ENCODE measurements around the gene ABCA1. TPM values are rescaled to one million over a fixed set of nuclear protein-coding genes. Genes with fewer than 3 reads are reported as not detected.
"Not testable (repeated sequence)": the region's sequence is repeated elsewhere in the genome, so short reads cannot be mapped to it uniquely, and the experiment has no call there.

Gene ABCA1
- total RNA-seq, 1 donor, result 43.4 TPM

DNA sequence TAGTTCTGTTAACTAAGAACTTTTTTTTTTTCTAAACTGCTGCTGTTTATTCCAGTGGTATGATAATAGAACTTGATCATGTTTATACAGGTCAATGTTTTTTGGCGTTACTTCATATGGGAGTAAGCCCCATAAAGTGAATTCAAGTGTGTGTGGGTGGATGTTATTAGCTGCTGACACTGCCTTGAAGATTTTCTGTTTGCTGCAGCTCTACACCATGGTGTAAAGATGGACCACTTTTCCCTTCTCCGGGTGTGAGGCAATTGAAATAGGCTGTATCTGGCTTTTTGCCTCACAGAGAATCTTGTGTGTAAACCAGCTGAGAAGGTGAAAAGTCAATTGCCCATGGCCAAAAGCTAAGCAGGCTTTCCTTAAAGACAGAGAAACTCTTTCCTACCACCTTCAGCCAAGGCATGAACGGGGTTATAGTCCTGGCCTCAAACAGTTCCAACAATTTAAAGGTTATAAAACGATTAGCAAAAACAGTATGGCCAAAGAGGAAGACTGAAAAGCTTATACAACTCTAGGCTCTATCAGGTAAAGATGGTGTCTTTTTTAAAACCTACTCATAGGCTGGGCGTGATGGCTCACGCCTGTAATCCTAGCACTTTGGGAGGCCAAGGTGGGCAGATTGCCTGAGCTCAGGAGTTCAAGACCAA lies 33.9 kb upstream of the ABCA1 start:
- H3K4me1 ChIP-seq (ENCODE audit: insufficient read depth, low read length), result peaks cover 23% of the 10 kb centered on the region
- H3K4me3 ChIP-seq (ENCODE audit: low read length), result no peak overlapping the region
- H3K27me3 ChIP-seq (ENCODE audit: insufficient read depth, low read length), result no peaks in the 10 kb centered on the region
- H3K9me3 ChIP-seq (ENCODE audit: low read depth, low read length), result no peaks in the 10 kb centered on the region

- peaks cover 23% of the 10 kb centered on the region for H3K4me1 ChIP-seq (ENCODE audit: insufficient read depth, low read length)
- H3K27me3 ChIP-seq (ENCODE audit: insufficient read depth, low read length), result no peaks in the 10 kb centered on the region
- no peak overlapping the region for H3K4me3 ChIP-seq (ENCODE audit: low read length)
- H3K9me3 ChIP-seq (ENCODE audit: low read depth, low read length), result no peaks in the 10 kb centered on the region
Observed at GRCh38 chr9:104961238-104961637, 33.3 kb upstream of the ABCA1 start.

GRCh38 chr9:104960662-104961061 lies 32.7 kb upstream of the ABCA1 start:
- Histone ChIP-seq H3K4me1 (ENCODE audit: insufficient read depth, low read length) (peaks cover 23% of the 10 kb centered on the region), H3K27me3 (ENCODE audit: insufficient read depth, low read length) (no peaks in the 10 kb centered on the region), H3K4me3 (ENCODE audit: low read length) (no peak overlapping the region), H3K9me3 (ENCODE audit: low read depth, low read length) (no peaks in the 10 kb centered on the region)

DNA sequence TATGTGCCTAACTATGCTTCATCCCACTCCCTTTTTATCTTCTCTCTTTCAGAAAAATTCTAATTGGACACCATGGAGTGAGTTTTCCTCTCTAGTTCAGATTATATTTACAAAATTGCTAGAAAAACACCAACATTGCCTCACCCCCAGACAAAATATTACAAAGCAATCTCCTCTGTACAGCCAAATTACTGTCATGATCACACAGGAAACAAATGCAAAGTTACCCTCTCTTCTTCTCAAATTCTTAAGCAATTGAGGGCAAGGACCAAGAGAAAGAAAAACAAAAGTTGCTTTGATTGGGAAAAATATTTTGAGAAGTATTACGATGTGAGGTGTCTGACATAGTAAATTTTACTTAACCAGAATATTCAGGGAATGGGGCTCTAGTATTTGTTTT lies 30.8 kb upstream of the ABCA1 start:
- Histone ChIP-seq H3K4me3 (ENCODE audit: low read length) (no peak overlapping the region), H3K27me3 (ENCODE audit: insufficient read depth, low read length) (no peaks in the 10 kb centered on the region), H3K4me1 (ENCODE audit: insufficient read depth, low read length) (peaks cover 23% of the 10 kb centered on the region), H3K9me3 (ENCODE audit: low read depth, low read length) (no peaks in the 10 kb centered on the region)

DNA sequence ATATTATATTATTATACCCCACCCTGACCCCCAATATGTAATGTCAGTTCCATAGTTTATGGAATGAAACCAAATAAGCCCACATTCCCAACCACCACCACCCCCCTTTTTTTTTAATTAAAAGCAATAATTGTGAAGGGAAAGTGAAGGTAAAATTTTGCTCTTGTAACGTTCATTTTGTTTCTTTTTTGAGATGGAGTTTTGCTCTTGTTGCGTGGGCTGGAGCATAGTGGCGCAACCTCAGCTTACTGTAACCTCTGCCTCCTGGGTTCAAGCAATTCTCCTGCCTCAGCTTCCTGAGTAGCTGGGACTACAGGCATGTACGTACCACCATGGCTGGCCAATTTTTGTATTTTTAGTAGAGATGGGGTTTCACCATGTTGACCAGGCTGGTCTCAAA lies 30.1 kb upstream of the ABCA1 start:
- H3K9me3 ChIP-seq (ENCODE audit: low read depth, low read length); H3K4me3 ChIP-seq (ENCODE audit: low read length); H3K27me3 ChIP-seq (ENCODE audit: insufficient read depth, low read length): not testable (repeated sequence)
- H3K4me1 ChIP-seq (ENCODE audit: insufficient read depth, low read length), result peaks cover 17% of the 10 kb centered on the region

DNA sequence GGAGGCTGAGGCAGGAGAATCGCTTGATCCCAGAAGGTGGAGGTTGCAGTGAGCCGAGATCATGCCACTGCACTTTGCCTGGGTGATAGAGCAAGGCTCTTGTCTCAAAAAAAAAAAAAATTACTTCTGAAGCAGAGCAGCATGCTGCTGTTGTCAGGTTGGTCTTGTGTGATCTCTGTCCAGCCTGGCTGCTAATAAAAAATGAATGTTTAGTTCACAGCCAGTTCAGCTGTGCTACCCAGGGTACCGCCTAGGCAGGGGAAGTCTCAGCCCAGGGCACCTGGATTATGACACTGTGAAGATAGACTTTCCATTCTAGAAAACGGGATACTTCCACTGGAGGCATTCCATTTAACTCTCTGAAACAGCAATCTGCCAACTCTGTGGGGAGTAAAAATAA lies 23.5 kb upstream of the ABCA1 start:
- Histone ChIP-seq H3K4me3 (ENCODE audit: low read length) (no peak overlapping the region), H3K4me1 (ENCODE audit: insufficient read depth, low read length) (no peaks in the 10 kb centered on the region), H3K27me3 (ENCODE audit: insufficient read depth, low read length) (no peaks in the 10 kb centered on the region), H3K9me3 (ENCODE audit: low read depth, low read length) (no peaks in the 10 kb centered on the region)

- Histone ChIP-seq H3K4me3 (ENCODE audit: low read length) (no peak overlapping the region), H3K9me3 (ENCODE audit: low read depth, low read length) (no peaks in the 10 kb centered on the region), H3K27me3 (ENCODE audit: insufficient read depth, low read length) (no peaks in the 10 kb centered on the region), H3K4me1 (ENCODE audit: insufficient read depth, low read length) (no peaks in the 10 kb centered on the region)
Observed at GRCh38 chr9:104950838-104951237, 22.9 kb upstream of the ABCA1 start.

GRCh38 chr9:104948277-104948676 lies 20.3 kb upstream of the ABCA1 start:
- H3K4me1 ChIP-seq (ENCODE audit: insufficient read depth, low read length), result no peaks in the 10 kb centered on the region
- no peaks in the 10 kb centered on the region for H3K9me3 ChIP-seq (ENCODE audit: low read depth, low read length)
- H3K27me3 ChIP-seq (ENCODE audit: insufficient read depth, low read length), result no peaks in the 10 kb centered on the region
- no peak overlapping the region for H3K4me3 ChIP-seq (ENCODE audit: low read length)

- no peaks in the 10 kb centered on the region for H3K9me3 ChIP-seq (ENCODE audit: low read depth, low read length)
- H3K4me1 ChIP-seq (ENCODE audit: insufficient read depth, low read length), result no peaks in the 10 kb centered on the region
- H3K27me3 ChIP-seq (ENCODE audit: insufficient read depth, low read length), result no peaks in the 10 kb centered on the region
- H3K4me3 ChIP-seq (ENCODE audit: low read length), result no peak overlapping the region
Observed at GRCh38 chr9:104944871-104945270, 16.9 kb upstream of the ABCA1 start.

DNA sequence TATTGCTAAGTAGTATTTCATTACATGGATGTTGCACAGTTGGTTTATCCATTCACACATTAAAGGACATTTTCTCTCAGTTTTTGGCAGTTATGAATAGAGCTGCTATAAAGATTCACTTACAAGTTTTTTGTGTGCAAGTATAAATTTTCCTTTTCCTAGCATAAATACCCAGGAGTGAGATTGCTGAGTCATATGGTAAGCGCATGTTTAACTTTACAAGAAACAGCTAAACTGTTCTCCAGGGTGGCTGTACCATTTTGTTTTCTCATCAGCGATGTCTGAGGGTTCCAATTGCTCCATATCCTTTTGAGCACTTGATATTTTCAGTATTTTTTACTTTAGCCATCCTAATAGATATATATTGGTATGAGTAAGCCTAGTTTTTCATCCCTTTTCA lies 16.4 kb upstream of the ABCA1 start:
- H3K27me3 ChIP-seq (ENCODE audit: insufficient read depth, low read length), result no peaks in the 10 kb centered on the region
- no peaks in the 10 kb centered on the region for H3K4me1 ChIP-seq (ENCODE audit: insufficient read depth, low read length)
- no peak overlapping the region for H3K4me3 ChIP-seq (ENCODE audit: low read length)
- H3K9me3 ChIP-seq (ENCODE audit: low read depth, low read length), result no peaks in the 10 kb centered on the region

DNA sequence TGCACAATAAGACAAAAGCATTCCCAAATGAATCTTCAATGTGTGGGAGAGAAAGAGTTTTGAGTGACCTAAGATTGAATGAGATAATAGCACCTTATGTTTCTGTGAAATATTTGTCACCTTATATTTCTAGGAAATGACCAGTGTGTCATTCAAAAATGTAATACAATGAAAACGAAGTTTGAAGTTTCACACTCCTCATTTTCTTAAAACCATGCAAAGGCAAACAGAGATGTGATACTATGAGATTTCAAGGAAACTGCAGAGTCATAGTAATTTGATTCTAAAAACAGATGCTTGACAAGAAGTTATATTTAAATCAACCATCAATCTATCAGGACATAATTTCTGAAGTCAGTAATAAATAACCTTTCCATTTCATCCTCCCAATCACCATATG lies 13.6 kb upstream of the ABCA1 start:
- Histone ChIP-seq H3K9me3 (ENCODE audit: low read depth, low read length) (no peaks in the 10 kb centered on the region), H3K27me3 (ENCODE audit: insufficient read depth, low read length) (no peaks in the 10 kb centered on the region), H3K4me1 (ENCODE audit: insufficient read depth, low read length) (no peaks in the 10 kb centered on the region), H3K4me3 (ENCODE audit: low read length) (no peak overlapping the region)

- Histone ChIP-seq H3K4me3 (ENCODE audit: low read length) (no peak overlapping the region), H3K27me3 (ENCODE audit: insufficient read depth, low read length) (no peaks in the 10 kb centered on the region), H3K9me3 (ENCODE audit: low read depth, low read length) (no peaks in the 10 kb centered on the region), H3K4me1 (ENCODE audit: insufficient read depth, low read length) (peaks cover 12% of the 10 kb centered on the region)
Observed at GRCh38 chr9:104936291-104936690, 8.3 kb upstream of the ABCA1 start.

GRCh38 chr9:104935501-104935810 lies 7.5 kb upstream of the ABCA1 start:
- not testable (repeated sequence) for H3K27me3 ChIP-seq (ENCODE audit: insufficient read depth, low read length); H3K4me3 ChIP-seq (ENCODE audit: low read length); H3K9me3 ChIP-seq (ENCODE audit: low read depth, low read length)
- peaks cover 12% of the 10 kb centered on the region for H3K4me1 ChIP-seq (ENCODE audit: insufficient read depth, low read length)

DNA sequence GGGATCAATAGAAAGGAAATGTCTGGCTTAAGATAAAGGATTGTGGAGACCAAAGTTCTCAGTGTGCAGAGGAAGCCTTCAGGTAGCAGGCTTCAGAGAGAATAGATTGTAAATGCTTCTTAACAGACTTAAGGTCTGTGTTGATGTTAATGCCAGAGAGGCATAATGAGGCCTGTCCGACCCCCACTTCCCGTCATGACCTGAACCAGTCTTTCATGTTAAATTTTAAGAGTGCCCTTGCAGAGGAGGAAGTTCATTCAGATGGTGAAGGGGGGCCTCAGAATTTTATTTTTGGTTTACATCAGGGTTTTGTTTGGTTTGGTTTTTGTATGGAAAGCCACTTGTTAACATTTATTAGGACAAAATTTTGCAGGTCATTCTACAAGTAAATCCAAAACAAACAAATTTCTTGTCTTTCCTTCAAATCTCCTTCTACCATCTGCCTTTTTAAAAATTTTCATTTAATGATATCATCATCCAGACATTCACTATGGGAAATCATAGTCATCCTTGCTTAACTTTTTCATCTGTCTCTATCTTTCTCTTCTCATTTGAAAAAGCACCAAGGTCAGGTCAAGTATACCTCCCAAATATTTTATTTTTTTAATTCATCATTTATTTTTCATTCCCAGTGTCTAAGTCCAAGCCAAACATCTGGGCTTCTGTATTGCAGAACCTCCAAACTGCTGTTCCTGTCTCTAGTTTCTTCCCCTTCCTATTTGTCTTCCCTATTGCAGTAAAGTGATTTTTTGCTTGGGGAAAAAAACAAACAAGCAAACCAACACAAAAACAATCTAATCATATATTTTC lies 6.9 kb upstream of the ABCA1 start:
- Histone ChIP-seq H3K4me1 (ENCODE audit: insufficient read depth, low read length) (peaks cover 12% of the 10 kb centered on the region), H3K4me3 (ENCODE audit: low read length) (no peak overlapping the region), H3K9me3 (ENCODE audit: low read depth, low read length) (no peaks in the 10 kb centered on the region), H3K27me3 (ENCODE audit: insufficient read depth, low read length) (no peaks in the 10 kb centered on the region)

GRCh38 chr9:104933091-104933490 lies 5.1 kb upstream of the ABCA1 start:
- H3K27me3 ChIP-seq (ENCODE audit: insufficient read depth, low read length); H3K4me3 ChIP-seq (ENCODE audit: low read length); H3K9me3 ChIP-seq (ENCODE audit: low read depth, low read length): not testable (repeated sequence)
- peaks cover 16% of the 10 kb centered on the region for H3K4me1 ChIP-seq (ENCODE audit: insufficient read depth, low read length)

DNA sequence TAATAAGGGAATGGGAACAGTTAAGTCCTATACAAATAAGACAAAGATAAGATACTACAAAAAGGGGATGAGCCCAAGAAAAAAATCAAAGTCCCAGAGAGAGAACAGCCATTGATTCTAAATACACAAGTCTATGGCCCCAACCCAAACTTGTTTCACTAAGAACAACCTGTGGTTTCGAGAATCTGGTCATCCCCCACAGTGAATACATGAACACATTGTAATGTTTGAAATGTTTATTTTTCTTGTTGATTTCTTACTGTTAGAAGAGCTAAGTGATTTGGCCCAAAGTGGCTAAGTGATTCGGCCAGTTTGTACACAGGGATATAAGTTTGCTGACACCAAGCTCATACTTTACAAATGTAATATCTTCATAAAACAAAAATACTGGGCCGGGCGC lies 3.3 kb upstream of the ABCA1 start:
- Histone ChIP-seq H3K4me1 (ENCODE audit: insufficient read depth, low read length) (peaks cover 26% of the 10 kb centered on the region), H3K4me3 (ENCODE audit: low read length) (no peak overlapping the region), H3K27me3 (ENCODE audit: insufficient read depth, low read length) (no peaks in the 10 kb centered on the region), H3K9me3 (ENCODE audit: low read depth, low read length) (no peaks in the 10 kb centered on the region)
